ENCODE measurements around the gene INTS6L.
"Not testable (repeated sequence)": the region's sequence is repeated elsewhere in the genome, so short reads cannot be mapped to it uniquely, and the experiment has no call there.

INTS6L gene

GRCh38 chrX:135544338-135544948 lies 24.0 kb downstream of the INTS6L start:
- Histone ChIP-seq H3K4me1 (ENCODE audit: control insufficient read depth, insufficient read depth, low read length) (no peaks in the 10 kb centered on the region), H3K27ac (ENCODE audit: low read length) (no peak overlapping the region), H3K9ac (ENCODE audit: low read length in 2 of 2) (no peak overlapping the region), H3K4me3 (ENCODE audit: low read length in 2 of 2) (no peak overlapping the region), H3K9me3 (ENCODE audit: control insufficient read depth in 2 of 2, low read length in 2 of 2) (no peaks in the 10 kb centered on the region), H3K27me3 (ENCODE audit: control insufficient read depth in 1 of 2, insufficient read depth in 2 of 2, low read length in 2 of 2) (no peaks in the 10 kb centered on the region), H3K36me3 (ENCODE audit: control insufficient read depth in 2 of 2, insufficient read depth in 2 of 2, low read length in 2 of 2) (no peaks in the 10 kb centered on the region)

GRCh38 chrX:135547767-135548166 lies 27.3 kb downstream of the INTS6L start:
- Histone ChIP-seq H3K36me3 (ENCODE audit: control insufficient read depth in 2 of 2, insufficient read depth in 2 of 2, low read length in 2 of 2) (no peaks in the 10 kb centered on the region), H3K27ac (ENCODE audit: low read length) (no peak overlapping the region), H3K27me3 (ENCODE audit: control insufficient read depth in 1 of 2, insufficient read depth in 2 of 2, low read length in 2 of 2) (no peaks in the 10 kb centered on the region), H3K9me3 (ENCODE audit: control insufficient read depth in 2 of 2, low read length in 2 of 2) (no peaks in the 10 kb centered on the region), H3K4me3 (ENCODE audit: low read length in 2 of 2) (no peak overlapping the region), H3K9ac (ENCODE audit: low read length in 2 of 2) (no peak overlapping the region), H3K4me1 (ENCODE audit: control insufficient read depth, insufficient read depth, low read length) (no peaks in the 10 kb centered on the region)

GRCh38 chrX:135549519-135549918 lies 29.1 kb downstream of the INTS6L start:
- Histone ChIP-seq H3K9ac (ENCODE audit: low read length in 2 of 2) (no peak overlapping the region), H3K4me1 (ENCODE audit: control insufficient read depth, insufficient read depth, low read length) (no peaks in the 10 kb centered on the region), H3K27me3 (ENCODE audit: control insufficient read depth in 1 of 2, insufficient read depth in 2 of 2, low read length in 2 of 2) (no peaks in the 10 kb centered on the region), H3K36me3 (ENCODE audit: control insufficient read depth in 2 of 2, insufficient read depth in 2 of 2, low read length in 2 of 2) (no peaks in the 10 kb centered on the region), H3K27ac (ENCODE audit: low read length) (no peak overlapping the region), H3K4me3 (ENCODE audit: low read length in 2 of 2) (no peak overlapping the region), H3K9me3 (ENCODE audit: control insufficient read depth in 2 of 2, low read length in 2 of 2) (no peaks in the 10 kb centered on the region)

- H3K27me3 ChIP-seq (ENCODE audit: control insufficient read depth in 1 of 2, insufficient read depth in 2 of 2, low read length in 2 of 2), result no peaks in the 10 kb centered on the region
These were observed 35.6 kb downstream of the INTS6L start for GRCh38 chrX:135556055-135556454.

GRCh38 chrX:135557344-135557743 lies 36.9 kb downstream of the INTS6L start:
- Histone ChIP-seq H3K4me3 (ENCODE audit: low read length in 2 of 2) (no peak overlapping the region), H3K27me3 (ENCODE audit: control insufficient read depth in 1 of 2, insufficient read depth in 2 of 2, low read length in 2 of 2) (no peaks in the 10 kb centered on the region), H3K36me3 (ENCODE audit: control insufficient read depth in 2 of 2, insufficient read depth in 2 of 2, low read length in 2 of 2) (no peaks in the 10 kb centered on the region)

More at GRCh38 chrX:135556055-135556454, 35.6 kb downstream of the INTS6L start:
- no peaks in the 10 kb centered on the region for H3K4me1 ChIP-seq (ENCODE audit: control insufficient read depth, insufficient read depth, low read length)
- H3K9ac ChIP-seq (ENCODE audit: low read length in 2 of 2), result no peak overlapping the region
- no peaks in the 10 kb centered on the region for H3K9me3 ChIP-seq (ENCODE audit: control insufficient read depth in 2 of 2, low read length in 2 of 2)
- H3K36me3 ChIP-seq (ENCODE audit: control insufficient read depth in 2 of 2, insufficient read depth in 2 of 2, low read length in 2 of 2), result no peaks in the 10 kb centered on the region
- no peak overlapping the region for H3K4me3 ChIP-seq (ENCODE audit: low read length in 2 of 2)
- H3K27ac ChIP-seq (ENCODE audit: low read length), result no peak overlapping the region

GRCh38 chrX:135572436-135572835 lies 52.0 kb downstream of the INTS6L start:
- H3K4me1 ChIP-seq (ENCODE audit: control insufficient read depth, insufficient read depth, low read length), result no peaks in the 10 kb centered on the region
- H3K27ac ChIP-seq (ENCODE audit: low read length), result no peak overlapping the region
- no peaks in the 10 kb centered on the region for H3K9me3 ChIP-seq (ENCODE audit: control insufficient read depth in 2 of 2, low read length in 2 of 2)
- no peak overlapping the region for H3K9ac ChIP-seq (ENCODE audit: low read length in 2 of 2)
- peaks cover 0 to 2% of the 10 kb centered on the region in 2 donors for H3K36me3 ChIP-seq (ENCODE audit: control insufficient read depth in 2 of 2, insufficient read depth in 2 of 2, low read length in 2 of 2)
- no peak overlapping the region for H3K4me3 ChIP-seq (ENCODE audit: low read length in 2 of 2)
- no peaks in the 10 kb centered on the region for H3K27me3 ChIP-seq (ENCODE audit: control insufficient read depth in 1 of 2, insufficient read depth in 2 of 2, low read length in 2 of 2)

More at GRCh38 chrX:135557344-135557743, 36.9 kb downstream of the INTS6L start:
- Histone ChIP-seq H3K4me1 (ENCODE audit: control insufficient read depth, insufficient read depth, low read length) (no peaks in the 10 kb centered on the region), H3K27ac (ENCODE audit: low read length) (no peak overlapping the region), H3K9ac (ENCODE audit: low read length in 2 of 2) (no peak overlapping the region), H3K9me3 (ENCODE audit: control insufficient read depth in 2 of 2, low read length in 2 of 2) (no peaks in the 10 kb centered on the region)

GRCh38 chrX:135581496-135581895 lies 61.0 kb downstream of the INTS6L start:
- Histone ChIP-seq H3K27me3 (ENCODE audit: control insufficient read depth in 1 of 2, insufficient read depth in 2 of 2, low read length in 2 of 2) (peaks cover 0 to 2% of the 10 kb centered on the region in 2 donors), H3K36me3 (ENCODE audit: control insufficient read depth in 2 of 2, insufficient read depth in 2 of 2, low read length in 2 of 2) (peaks cover 0 to 4% of the 10 kb centered on the region in 2 donors), H3K4me1 (ENCODE audit: control insufficient read depth, insufficient read depth, low read length) (no peaks in the 10 kb centered on the region), H3K9me3 (ENCODE audit: control insufficient read depth in 2 of 2, low read length in 2 of 2) (no peaks in the 10 kb centered on the region), H3K27ac (ENCODE audit: low read length) (no peak overlapping the region), H3K9ac (ENCODE audit: low read length in 2 of 2) (no peak overlapping the region), H3K4me3 (ENCODE audit: low read length in 2 of 2) (no peak overlapping the region)

GRCh38 chrX:135585153-135585552 lies 64.7 kb downstream of the INTS6L start:
- H3K9ac ChIP-seq (ENCODE audit: low read length in 2 of 2), result no peak overlapping the region
- H3K27ac ChIP-seq (ENCODE audit: low read length), result no peak overlapping the region
- peaks cover 0 to 4% of the 10 kb centered on the region in 2 donors for H3K27me3 ChIP-seq (ENCODE audit: control insufficient read depth in 1 of 2, insufficient read depth in 2 of 2, low read length in 2 of 2)
- H3K9me3 ChIP-seq (ENCODE audit: control insufficient read depth in 2 of 2, low read length in 2 of 2), result no peaks in the 10 kb centered on the region
- H3K4me1 ChIP-seq (ENCODE audit: control insufficient read depth, insufficient read depth, low read length), result no peaks in the 10 kb centered on the region
- H3K4me3 ChIP-seq (ENCODE audit: low read length in 2 of 2), result no peak overlapping the region
- H3K36me3 ChIP-seq (ENCODE audit: control insufficient read depth in 2 of 2, insufficient read depth in 2 of 2, low read length in 2 of 2), result no peaks in the 10 kb centered on the region

GRCh38 chrX:135591871-135592270 lies 71.4 kb downstream of the INTS6L start:
- Histone ChIP-seq H3K36me3 (ENCODE audit: control insufficient read depth in 2 of 2, insufficient read depth in 2 of 2, low read length in 2 of 2) (no peaks in the 10 kb centered on the region), H3K9ac (ENCODE audit: low read length in 2 of 2) (no peak overlapping the region), H3K9me3 (ENCODE audit: control insufficient read depth in 2 of 2, low read length in 2 of 2) (no peaks in the 10 kb centered on the region), H3K4me3 (ENCODE audit: low read length in 2 of 2) (no peak overlapping the region), H3K4me1 (ENCODE audit: control insufficient read depth, insufficient read depth, low read length) (no peaks in the 10 kb centered on the region), H3K27ac (ENCODE audit: low read length) (no peak overlapping the region), H3K27me3 (ENCODE audit: control insufficient read depth in 1 of 2, insufficient read depth in 2 of 2, low read length in 2 of 2) (peaks cover 0 to 4% of the 10 kb centered on the region in 2 donors)

- not testable (repeated sequence) for H3K36me3 ChIP-seq (ENCODE audit: control insufficient read depth in 2 of 2, insufficient read depth in 2 of 2, low read length in 2 of 2); H3K9ac ChIP-seq (ENCODE audit: low read length in 2 of 2); H3K27ac ChIP-seq (ENCODE audit: low read length); H3K9me3 ChIP-seq (ENCODE audit: control insufficient read depth in 2 of 2, low read length in 2 of 2); H3K27me3 ChIP-seq (ENCODE audit: control insufficient read depth in 1 of 2, insufficient read depth in 2 of 2, low read length in 2 of 2); H3K4me3 ChIP-seq (ENCODE audit: low read length in 2 of 2); H3K4me1 ChIP-seq (ENCODE audit: control insufficient read depth, insufficient read depth, low read length)
These were observed 73.6 kb downstream of the INTS6L start for GRCh38 chrX:135594049-135594448.

GRCh38 chrX:135594453-135594852 lies 74.0 kb downstream of the INTS6L start:
- not testable (repeated sequence) for H3K27me3 ChIP-seq (ENCODE audit: control insufficient read depth in 1 of 2, insufficient read depth in 2 of 2, low read length in 2 of 2); H3K36me3 ChIP-seq (ENCODE audit: control insufficient read depth in 2 of 2, insufficient read depth in 2 of 2, low read length in 2 of 2); H3K27ac ChIP-seq (ENCODE audit: low read length); H3K4me1 ChIP-seq (ENCODE audit: control insufficient read depth, insufficient read depth, low read length); H3K9me3 ChIP-seq (ENCODE audit: control insufficient read depth in 2 of 2, low read length in 2 of 2); H3K4me3 ChIP-seq (ENCODE audit: low read length in 2 of 2); H3K9ac ChIP-seq (ENCODE audit: low read length in 2 of 2)
